ENCODE data around the gene CCNI2. TPM values are rescaled to one million over a fixed set of nuclear protein-coding genes. Genes with fewer than 3 reads are reported as not detected.

The CCNI2 gene
- total and polyA plus RNA-seq, 9 of the 15 experiments (the other 6 are each of a cell fraction or from before 2014, with no cell fraction given) = 0.05 to 1.7 (median 0.81) TPM; not detected in 5

- TF ChIP-seq ARID3A (IDR thresholded peaks at IDR 0.05; ENCODE audit: borderline replicate concordance, low read depth, low read length) (no peak), TAF9B (IDR thresholded peaks at IDR 0.05; ENCODE audit: partially characterized antibody) (no peak), SMAD1 (IDR thresholded peaks at IDR 0.05; ENCODE audit: low read depth, low read length, partially characterized antibody) (no peak), PYGO2 (tag; IDR thresholded peaks at IDR 0.05) (no peak), ZNF830 (CRISPR knock-in tag; IDR thresholded peaks at IDR 0.05) (no peak), SPI1 (IDR thresholded peaks at IDR 0.05; ENCODE audit: borderline replicate concordance, low read depth, low read length) (no peak), UBTF (IDR thresholded peaks at IDR 0.05; ENCODE audit: borderline replicate concordance in 1 of 2, low read depth in 2 of 2, low read length in 2 of 2) (peak in 1 of 2 experiments; percentile 74; a peak in 1 of 4 replicates), HDGF (IDR thresholded peaks at IDR 0.05) (no peak), CREB5 (CRISPR knock-in tag; IDR thresholded peaks at IDR 0.05) (no peak), ZNF780A (CRISPR knock-in tag; IDR thresholded peaks at IDR 0.05) (no peak), SMARCE1 (IDR thresholded peaks at IDR 0.05) (no peak), HINFP (tag; conservative IDR thresholded peaks at IDR 0.05; ENCODE audit: low read depth) (no peak), POLR2AphosphoS2 (IDR thresholded peaks at IDR 0.05; ENCODE audit: low read length) (no peak), MAX (CRISPR knock-in tag; IDR thresholded peaks at IDR 0.05) (no peak), RBM39 (optimal IDR thresholded peaks at IDR 0.05; ENCODE audit: low read depth, low read length) (no peak), ATF6 (CRISPR knock-in tag; IDR thresholded peaks at IDR 0.05) (no peak), CGGBP1 (CRISPR knock-in tag; IDR thresholded peaks at IDR 0.05) (no peak), ZNF561 (CRISPR knock-in tag; conservative IDR thresholded peaks at IDR 0.05) (no peak)
Measured at GRCh38 chr5:132776131-132776937, 29.1 kb downstream of the CCNI2 start (continued).

All from K562 (cell line).